Fibroblast of mammary gland (primary cell): ENCODE results near the gene PSMD1.
A peak's percentile ranks its signal among the peaks of the same experiment; 100 is the strongest.
"Not testable (repeated sequence)": the region's sequence is repeated elsewhere in the genome, so short reads cannot be mapped to it uniquely, and the experiment has no call there.

ENCODE experiments used
- DNase-seq: peaks from one replicate; pipeline ENCODE4 v3.0.0-alpha.2; 2010; ENCODE audit warnings: low read depth
- H3K4me3 ChIP-seq: 2 replicates; pipeline ENCODE4 v1.5.1; 2011; ENCODE audit warnings: low read depth, mild to moderate bottlenecking, low read length, moderate library complexity; ENCODE audit not compliant: control insufficient read depth
- CTCF ChIP-seq: conservative IDR thresholded peaks from 2 replicates; pipeline ENCODE4 v1.5.1; 2011; ENCODE audit warnings: low read depth, low read length, inconsistent platforms; ENCODE audit not compliant: control insufficient read depth, insufficient read depth

PSMD1 gene

DNA sequence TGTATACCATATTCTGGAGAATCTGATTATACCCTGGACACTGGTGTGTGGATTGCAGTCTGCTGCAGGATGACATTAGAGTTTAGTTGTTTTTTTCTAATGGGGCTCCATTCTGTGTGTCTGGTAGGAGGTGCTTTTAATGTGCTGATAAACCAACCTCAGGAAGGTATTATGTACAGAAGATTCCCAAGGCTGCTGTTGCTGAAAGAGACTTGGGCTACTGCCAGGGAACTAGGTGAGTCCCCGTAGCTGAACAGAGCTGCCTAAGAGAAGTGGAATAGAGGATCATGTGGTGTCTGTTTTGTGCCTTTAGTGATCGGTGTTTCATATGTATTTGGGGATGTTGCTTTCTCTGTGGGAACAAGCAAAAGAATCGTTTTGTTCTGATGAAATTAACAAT is 44.2 kb upstream of the PSMD1 start:
- H3K4me3 ChIP-seq, result no peak overlapping the region
- DNase-seq, result no peak
- no peak for TF ChIP-seq CTCF

GRCh38 chr2:231013820-231014219 is 42.8 kb upstream of the PSMD1 start:
- no peak for TF ChIP-seq CTCF

DNA sequence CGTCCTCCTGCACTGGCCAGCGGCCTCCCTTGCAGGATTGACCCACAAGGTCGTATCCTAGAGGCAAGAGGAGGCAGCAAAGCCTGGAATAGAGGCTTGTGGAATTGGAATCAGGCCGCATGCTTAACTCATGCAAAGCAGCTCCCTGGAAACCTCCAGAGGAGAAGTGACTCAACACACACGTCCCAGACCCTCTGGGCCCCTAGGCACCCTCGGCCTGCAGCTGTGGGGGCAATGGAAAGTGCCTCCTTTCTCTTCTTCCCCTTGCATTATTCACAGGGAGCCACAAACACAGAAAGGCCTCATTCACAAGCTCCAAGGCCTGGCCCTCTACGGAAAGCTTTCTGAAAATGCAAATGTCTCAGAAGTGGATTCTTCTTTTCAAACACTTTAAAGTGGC is 41.2 kb upstream of the PSMD1 start:
- no peak for TF ChIP-seq CTCF
- no peak overlapping the region for H3K4me3 ChIP-seq
- no peak for DNase-seq

More at GRCh38 chr2:231013820-231014219, 42.8 kb upstream of the PSMD1 start:
- no peak overlapping the region for H3K4me3 ChIP-seq
- DNase-seq, result no peak

GRCh38 chr2:231015926-231016325 is 40.7 kb upstream of the PSMD1 start:
- TF ChIP-seq CTCF, result no peak
- DNase-seq, result no peak
- no peak overlapping the region for H3K4me3 ChIP-seq

- no peak for TF ChIP-seq CTCF
- peak; percentile 4 for DNase-seq
- H3K4me3 ChIP-seq, result no peak overlapping the region
These were observed 40.0 kb upstream of the PSMD1 start for GRCh38 chr2:231016566-231017230.

DNA sequence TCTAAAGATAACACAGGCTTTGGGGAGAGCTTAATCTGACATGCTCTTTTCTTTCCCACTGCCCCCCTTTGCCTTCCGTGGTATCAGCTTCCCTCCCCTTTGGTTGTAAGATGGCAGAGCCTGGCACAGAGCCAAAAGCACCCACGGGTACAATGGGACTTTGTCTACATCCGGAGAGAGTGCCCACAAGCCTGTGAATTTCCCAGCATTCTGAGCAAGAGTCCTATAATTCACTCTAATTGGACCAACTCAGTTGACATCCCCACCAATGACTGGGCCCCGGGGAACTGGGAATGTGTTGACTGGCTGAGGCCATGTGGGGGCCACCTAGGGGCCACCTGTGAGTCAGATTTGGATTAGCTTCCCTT is 39.5 kb upstream of the PSMD1 start:
- H3K4me3 ChIP-seq, result no peak overlapping the region
- DNase-seq, result peak; percentile 4
- no peak for TF ChIP-seq CTCF

DNA sequence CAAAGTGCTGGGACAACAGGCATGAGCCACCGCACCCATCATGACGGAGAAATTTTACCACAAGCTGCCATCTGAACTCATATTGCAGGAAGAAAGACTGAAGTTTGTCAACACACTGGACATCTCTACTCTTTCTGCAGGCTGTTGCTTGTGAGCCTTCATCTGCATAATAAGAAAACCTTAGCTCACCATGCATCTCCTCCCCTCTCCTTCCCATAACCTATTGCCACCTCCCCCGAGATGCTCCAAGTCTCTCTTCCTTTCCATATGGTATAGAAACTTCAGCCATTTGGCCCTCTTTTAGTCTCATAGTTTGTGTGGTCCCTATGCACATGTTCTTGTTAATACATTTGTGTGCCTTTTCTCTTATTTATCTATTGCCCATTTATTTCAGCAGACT is 38.5 kb upstream of the PSMD1 start:
- no peak for TF ChIP-seq CTCF

GRCh38 chr2:231025059-231025458 is 31.6 kb upstream of the PSMD1 start:
- not testable (repeated sequence) for DNase-seq, H3K4me3 ChIP-seq

More for the DNA sequence above, 38.5 kb upstream of the PSMD1 start:
- no peak for DNase-seq
- H3K4me3 ChIP-seq, result no peak overlapping the region
